NCI-H460 (cell line): ENCODE measurements around the gene EN1. TPM values are rescaled to one million over a fixed set of nuclear protein-coding genes. Genes with fewer than 3 reads are reported as not detected.

Source experiments
- DNase-seq: peaks from one replicate; pipeline ENCODE4 v3.0.0-alpha.2; 2016; ENCODE audit warnings: low read depth; ENCODE audit errors: extremely low read depth
- total RNA-seq: library from RNA; depleted of rRNA; stranded (reverse); fragments of >200 nt; shearing (Covaris generic); gene quantifications from 2 replicates; pipeline ENCODE4 v1.2.3, GENCODE V29; 2014

Gene EN1
- total RNA-seq, 1 experiment from 2014 or later, result not detected

- no peak for DNase-seq
These were observed 21.4 kb downstream of the EN1 start for GRCh38 chr2:118826093-118826492.

GRCh38 chr2:118823633-118824032 is 23.8 kb downstream of the EN1 start:
- DNase-seq, result no peak

GRCh38 chr2:118822572-118822971 is 24.9 kb downstream of the EN1 start:
- no peak for DNase-seq

- DNase-seq, result no peak
These were observed 25.4 kb downstream of the EN1 start for GRCh38 chr2:118822015-118822414.

GRCh38 chr2:118817469-118817868 is 30.0 kb downstream of the EN1 start:
- DNase-seq, result no peak

- no peak for DNase-seq
These were observed 30.8 kb downstream of the EN1 start for GRCh38 chr2:118816669-118817068.

GRCh38 chr2:118815731-118816130 is 31.7 kb downstream of the EN1 start:
- DNase-seq, result no peak

GRCh38 chr2:118815314-118815713 is 32.1 kb downstream of the EN1 start:
- no peak for DNase-seq

- DNase-seq, result no peak
These were observed 33.1 kb downstream of the EN1 start for GRCh38 chr2:118814368-118814767.

- no peak for DNase-seq
These were observed 33.7 kb downstream of the EN1 start for GRCh38 chr2:118813601-118814339.

- DNase-seq, result no peak
These were observed 34.3 kb downstream of the EN1 start for GRCh38 chr2:118813111-118813510.

GRCh38 chr2:118812552-118812951 is 34.9 kb downstream of the EN1 start:
- no peak for DNase-seq

GRCh38 chr2:118811514-118812115 is 35.8 kb downstream of the EN1 start:
- no peak for DNase-seq

- no peak for DNase-seq
These were observed 36.7 kb downstream of the EN1 start for GRCh38 chr2:118810766-118811165.

GRCh38 chr2:118808429-118808809 is 39.0 kb downstream of the EN1 start:
- no peak for DNase-seq

- DNase-seq, result no peak
These were observed 39.6 kb downstream of the EN1 start for GRCh38 chr2:118807668-118808428.

GRCh38 chr2:118806797-118807667 is 40.4 kb downstream of the EN1 start:
- DNase-seq, result no peak

- DNase-seq, result no peak
These were observed 42.3 kb downstream of the EN1 start for GRCh38 chr2:118805064-118805690.

- DNase-seq, result no peak
These were observed 44.4 kb downstream of the EN1 start for GRCh38 chr2:118803012-118803411.

GRCh38 chr2:118801151-118801550 is 46.3 kb downstream of the EN1 start:
- DNase-seq, result no peak
